LoVo (cell line): ENCODE measurements around the gene MROH8.

ENCODE experiments used
- DNase-seq: peaks from one replicate; pipeline ENCODE4 v3.0.0-alpha.2; 2016; ENCODE audit warnings: low spot score

Gene MROH8

GRCh38 chr20:37178839-37179682 lies at the start of gene MROH8, which contains the start of gene RPN2:
TSS of gene MROH8 (minus strand) at chr20:37179548.
TSS of gene RPN2 (plus strand) at chr20:37179330. CDS start at chr20:37179357, 27 bp downstream.
- peak; percentile 95 for DNase-seq

GRCh38 chr20:37228656-37229055 lies 49.3 kb upstream of the MROH8 start:
- no peak for DNase-seq

- DNase-seq, result no peak
Observed at GRCh38 chr20:37228082-37228481, 48.7 kb upstream of the MROH8 start.

- no peak for DNase-seq
Observed at GRCh38 chr20:37226889-37227288, 47.5 kb upstream of the MROH8 start.

- DNase-seq, result no peak
Observed at GRCh38 chr20:37225146-37225545, 45.8 kb upstream of the MROH8 start.

- DNase-seq, result no peak
Observed at GRCh38 chr20:37223053-37223452, 43.7 kb upstream of the MROH8 start.

- DNase-seq, result no peak
Observed at GRCh38 chr20:37222086-37222485, 42.7 kb upstream of the MROH8 start.

GRCh38 chr20:37220731-37221130 lies 41.4 kb upstream of the MROH8 start:
- DNase-seq, result no peak

- no peak for DNase-seq
Observed at GRCh38 chr20:37219751-37220668, 40.7 kb upstream of the MROH8 start.

- DNase-seq, result no peak
Observed at GRCh38 chr20:37218976-37219375, 39.6 kb upstream of the MROH8 start.

- DNase-seq, result no peak
Observed at GRCh38 chr20:37218441-37218840, 39.1 kb upstream of the MROH8 start.

- DNase-seq, result no peak
Observed at GRCh38 chr20:37209661-37210314, 30.4 kb upstream of the MROH8 start.

- no peak for DNase-seq
Observed at GRCh38 chr20:37209193-37209592, 29.8 kb upstream of the MROH8 start.

GRCh38 chr20:37207171-37207570 lies 27.8 kb upstream of the MROH8 start:
- DNase-seq, result no peak

GRCh38 chr20:37205794-37206193 lies 26.4 kb upstream of the MROH8 start:
- DNase-seq, result no peak

- DNase-seq, result no peak
Observed at GRCh38 chr20:37205130-37205529, 25.8 kb upstream of the MROH8 start.

- no peak for DNase-seq
Observed at GRCh38 chr20:37204056-37204455, 24.7 kb upstream of the MROH8 start.

- DNase-seq, result peak; percentile 69
Observed at GRCh38 chr20:37202267-37202943, 23.1 kb upstream of the MROH8 start.

- no peak for DNase-seq
Observed at GRCh38 chr20:37201827-37202162, 22.4 kb upstream of the MROH8 start.

GRCh38 chr20:37200926-37201826 lies 21.8 kb upstream of the MROH8 start:
- DNase-seq, result no peak

GRCh38 chr20:37200376-37200775 lies 21.0 kb upstream of the MROH8 start:
- no peak for DNase-seq
